K562 (cell line): ENCODE data around the gene MUCL3. TPM values are rescaled to one million over a fixed set of nuclear protein-coding genes. Genes with fewer than 3 reads are reported as not detected.

Source experiments
- ATAC-seq: fragments of 200-7000 bp; cut with Tn5 transposase; 3 replicates; pipeline ENCODE4 v1.9.1; 2020; ENCODE audit warnings: moderate library complexity
- BruUV-seq: library from RNA; stranded (reverse); fragments of 400-500 nt; replicated peaks from 2 replicates; lab custom pipeline; 2021; lab: Mats Ljungman, UMichigan
- CTCF ChIA-PET: fragments of 300-600 bp; formaldehyde crosslinking; extraction: SDS; loops from one replicate; lab custom pipeline; 2021; ENCODE audit warnings: low intra/inter-chr PET ratio; lab: Yijun Ruan, JAX
- POLR2A ChIA-PET: fragments of 300-600, 350-650 bp; sonication (Branson Sonifier 250); formaldehyde crosslinking; extraction: SDS; loops from one replicate; lab custom pipeline; 2021; ENCODE audit warnings: antibody characterized with exemption, inconsistent platforms; lab: Yijun Ruan, JAX
- DNase-seq, 4 experiments: peaks; one replicate each; pipeline versions ENCODE4 v3.0.0 to v3.0.0-alpha.2; 2011 to 2018; ENCODE audit warnings: low spot score in 3 of 4, mixed read lengths in 3 of 4; ENCODE audit errors: extremely low read depth in 1 of 4
- FAIRE-seq: peaks from 2 replicates; lab custom pipeline; 2011; peaks lifted over from hg19 to GRCh38; lab: Jason Lieb, UNC
- H2AFZ ChIP-seq: 2 replicates; pipeline ENCODE4 v1.6.0; 2011; ENCODE audit warnings: low read depth, low read length, control low read depth, inconsistent platforms
- H3K27ac ChIP-seq: fragments of 200-600 bp; 3 replicates; pipeline ENCODE4 v1.8.0; 2011; ENCODE audit warnings: low read depth, mild to moderate bottlenecking, control low read depth, inconsistent platforms, low read length, moderate library complexity, mixed read lengths; ENCODE audit errors: extremely low read depth
- H3K27me3 ChIP-seq, 2 experiments: fragments of 300-600 bp in 1 of 2; 2 replicates in 1 of 2; 3 replicates in 1 of 2; pipeline versions ENCODE4 v1.6.0 to v1.8.0; 2011; ENCODE audit warnings: inconsistent platforms in 2 of 2, low read length in 2 of 2, mild to moderate bottlenecking in 1 of 2, mixed read lengths in 1 of 2, moderate library complexity in 1 of 2; ENCODE audit not compliant: control insufficient read depth in 2 of 2, insufficient read depth in 2 of 2
- H3K36me3 ChIP-seq: fragments of 300-600 bp; 3 replicates; pipeline ENCODE4 v1.8.0; 2011; ENCODE audit warnings: mild to moderate bottlenecking, low read length, inconsistent platforms; ENCODE audit not compliant: control insufficient read depth, insufficient read depth
- H3K4me1 ChIP-seq, 2 experiments: fragments of 200-600 bp in 1 of 2; replicated peaks in 1 of 2; 2 replicates in 1 of 2; 3 replicates in 1 of 2; pipeline versions ENCODE4 v1.5.1 to v1.8.0; 2011; ENCODE audit warnings: inconsistent platforms in 2 of 2, low read length in 2 of 2, mild to moderate bottlenecking in 1 of 2, mixed read lengths in 1 of 2, moderate library complexity in 1 of 2; ENCODE audit not compliant: control insufficient read depth in 2 of 2, insufficient read depth in 2 of 2
- H3K4me2 ChIP-seq: 2 replicates; pipeline ENCODE4 v1.6.1; 2011; ENCODE audit warnings: low read length, control low read depth, inconsistent platforms, mixed read lengths; ENCODE audit not compliant: insufficient read depth
- H3K4me3 ChIP-seq: fragments of 200-600 bp; sonication (generic), shearing (Covaris generic); 2 replicates; pipeline ENCODE4 v1.5.1; 2016; ENCODE audit warnings: control low read depth, inconsistent platforms
- H3K79me2 ChIP-seq: fragments of 200-600 bp; 3 replicates; pipeline ENCODE4 v1.8.0; 2011; ENCODE audit warnings: low read length, inconsistent platforms; ENCODE audit not compliant: control insufficient read depth, insufficient read depth
- H3K9ac ChIP-seq, 2 experiments: 2 replicates each; pipeline versions ENCODE4 v1.6.0 to v1.6.1; 2011; ENCODE audit warnings: low read depth in 2 of 2, low read length in 2 of 2, control low read depth in 1 of 2, inconsistent platforms in 1 of 2, mild to moderate bottlenecking in 1 of 2, mixed read lengths in 1 of 2; ENCODE audit not compliant: insufficient read depth in 1 of 2
- H3K9me1 ChIP-seq: one replicate; pipeline ENCODE4 v1.6.0; 2011; ENCODE audit warnings: inconsistent platforms, mild to moderate bottlenecking, low read length, moderate library complexity; ENCODE audit not compliant: control insufficient read depth, insufficient read depth
- H3K9me3 ChIP-seq: replicated peaks from 2 replicates; pipeline ENCODE4 v1.5.1; 2011; ENCODE audit warnings: low read depth, low read length, inconsistent platforms; ENCODE audit not compliant: control insufficient read depth, insufficient read depth
- H4K20me1 ChIP-seq: replicated peaks from 2 replicates; pipeline ENCODE4 v1.6.1; 2011; ENCODE audit warnings: low read length, inconsistent platforms, mixed read lengths; ENCODE audit not compliant: control insufficient read depth, insufficient read depth
- AFF1 ChIP-seq, 2 experiments: fragments of 450-650 bp; IDR thresholded peaks; 2 replicates each; pipeline ENCODE4 v1.6.1; 2018; ENCODE audit warnings: mild to moderate bottlenecking in 2 of 2, low read depth in 1 of 2; ENCODE audit not compliant: partially characterized antibody in 2 of 2
- ARID3B ChIP-seq: fragments of 250-450 bp; sonication (Bioruptor Pico); IDR thresholded peaks from 2 replicates; pipeline ENCODE4 v1.4.0; 2020; ENCODE audit warnings: borderline replicate concordance
- BCL6 ChIP-seq: fragments of 250-450 bp; sonication (Bioruptor Pico); IDR thresholded peaks from 2 replicates; pipeline ENCODE4 v1.4.0; 2020
- RFX5 ChIP-seq: IDR thresholded peaks from 2 replicates; pipeline ENCODE4 v1.6.1; 2011; ENCODE audit warnings: low read depth, mild to moderate bottlenecking, improper control_type of control experiment, low read length
- SAFB2 ChIP-seq: fragments of 200-400 bp; formaldehyde crosslinking; IDR thresholded peaks from 2 replicates; pipeline ENCODE4 v1.6.1; 2018; ENCODE audit warnings: borderline replicate concordance, low read length, low read depth, moderate library complexity; ENCODE audit not compliant: severe bottlenecking
- SMAD4 ChIP-seq: fragments of 250-450 bp; sonication (Bioruptor Pico); conservative IDR thresholded peaks from 2 replicates; pipeline ENCODE4 v1.8.0; 2021; ENCODE audit warnings: inconsistent platforms, mild to moderate bottlenecking, moderate library complexity
- SMARCE1 ChIP-seq: fragments of 450-650 bp; IDR thresholded peaks from 2 replicates; pipeline ENCODE4 v1.7.1; 2016; ENCODE audit warnings: mild to moderate bottlenecking
- TGIF2 ChIP-seq: sonication (generic); formaldehyde crosslinking; IDR thresholded peaks from 2 replicates; pipeline ENCODE4 v1.8.1; 2022; ENCODE audit warnings: mild to moderate bottlenecking, missing genetic modification reagents, moderate library complexity
- XRCC4 ChIP-seq: IDR thresholded peaks from one replicate; pipeline ENCODE4 v1.6.1; 2011; ENCODE audit not compliant: insufficient read depth, insufficient read length; ENCODE audit errors: extremely low read depth
- ZC3H4 ChIP-seq: sonication (generic); formaldehyde crosslinking; IDR thresholded peaks from 2 replicates; pipeline ENCODE4 v1.9.0; 2021; ENCODE audit warnings: missing genetic modification reagents, borderline replicate concordance
- ZFPM2 ChIP-seq: fragments of 250-450 bp; sonication (Bioruptor Pico); IDR thresholded peaks from 2 replicates; pipeline ENCODE4 v1.5.1; 2022; ENCODE audit warnings: mild to moderate bottlenecking
- ZNF174 ChIP-seq: fragments of 250-450 bp; sonication (Bioruptor Pico); IDR thresholded peaks from 2 replicates; pipeline ENCODE4 v1.4.0; 2020; ENCODE audit warnings: mild to moderate bottlenecking
- ZNF232 ChIP-seq: sonication (generic); formaldehyde crosslinking; IDR thresholded peaks from 2 replicates; pipeline ENCODE4 v1.8.0; 2022; ENCODE audit warnings: mild to moderate bottlenecking, missing genetic modification reagents
- ZNF583 ChIP-seq: fragments of 250-450 bp; sonication (Bioruptor Pico); IDR thresholded peaks from 2 replicates; pipeline ENCODE4 v1.4.0; 2020
- ZNF655 ChIP-seq: fragments of 250-450 bp; sonication (Bioruptor Pico); IDR thresholded peaks from 2 replicates; pipeline ENCODE4 v1.5.0; 2021
- WGBS: fragments of 100-300 bp; shearing (Covaris generic); methylation state at CpG from one replicate; pipeline ENCODE4 v1.1.6; 2016; ENCODE audit warnings: low coverage, mixed read lengths; ENCODE audit not compliant: insufficient coverage; ENCODE audit errors: missing lambda C conversion rate; 5-methylcytosine and 5-hydroxymethylcytosine counted together
- in situ Hi-C: fragments of 300-500 bp; cut with MboI; formaldehyde crosslinking; loops from 4 replicates; pipeline ENCODE4 v1.15.0; 2018; ENCODE audit warnings: inconsistent platforms, mixed read lengths
- intact Hi-C: fragments of 100-400 bp; cut with micrococcal nuclease; formaldehyde crosslinking; loops from 2 replicates; pipeline ENCODE4 v1.14.2; 2022
- polyA plus RNA-seq, 8 experiments: library from polyadenylated mRNA; depleted of rRNA in 4 of 8; stranded (reverse) in 5 of 8; unstranded in 3 of 8; fragments of >200 nt; fragmentation: Nextera tagmentation in 2 of 8; fragmentation: Illumina TruSeq in 1 of 8; extraction: Ambion mirVana in 2 of 8; extraction: Trizol in 1 of 8; gene quantifications; 2 replicates each; pipeline versions ENCODE4 v1.2.1 to v1.2.3, GENCODE V29; 2011 to 2014; ENCODE audit warnings: inconsistent platforms in 1 of 8, missing spikeins in 1 of 8
- total RNA-seq, 7 experiments: library from RNA; depleted of rRNA in 6 of 7; stranded (reverse); fragments of >200 nt in 6 of 7; fragmentation: Illumina TruSeq in 2 of 7; extraction: Trizol in 2 of 7; gene quantifications; 2 replicates each; pipeline versions ENCODE4 v1.2.1 to v1.2.3, GENCODE V29; 2011 to 2021; ENCODE audit warnings: low replicate concordance in 1 of 7

The MUCL3 gene
- total and polyA plus RNA-seq, 9 of the 15 experiments (the other 6 are each of a cell fraction or from before 2014, with no cell fraction given), result 0.07 TPM; not detected in 8

- POLR2A ChIA-PET, result interaction anchor here (1.3 kb wide), 1 partner anchor 13 kb away, joined by 3 read pairs; no protein-coding TSS in a partner anchor
- in situ Hi-C loops, result no loop called here
- Histone ChIP-seq H4K20me1 (peaks cover 14% of the 10 kb centered on the region; the same call in 1 of the 2 replicates), H3K4me1 (peaks cover 8 to 11% of the 10 kb centered on the region in 2 experiments), H3K27me3 (peaks cover 29 to 66% of the 10 kb centered on the region in 2 experiments), H3K9me3 (no peaks in the 10 kb centered on the region), H3K79me2 (no peaks in the 10 kb centered on the region), H3K9ac (no peak overlapping the region)
- no TSS peak for BruUV-seq
- FAIRE-seq, result no peak
- 0% methylated on average over 2 of the region's 3 CpGs for WGBS
- CTCF ChIA-PET, result no interaction called here
- intact Hi-C loops, result no loop called here
- TF ChIP-seq ZNF583, result no peak
- no peak for TF ChIP-seq TGIF2 (CRISPR knock-in tag)
- TF ChIP-seq AFF1 (IDR thresholded peaks at IDR 0.05; ENCODE audit: low read depth in 1 of 2, partially characterized antibody in 2 of 2), result no peak
- TF ChIP-seq SMARCE1, result no peak
- no peak for TF ChIP-seq ZC3H4 (CRISPR knock-in tag)
- TF ChIP-seq ZNF655 (CRISPR knock-in tag), result no peak
- no peak for TF ChIP-seq BCL6 (CRISPR knock-in tag)
- no peak for TF ChIP-seq ZFPM2
- no peak for TF ChIP-seq ZNF232
- TF ChIP-seq RFX5, result no peak
- no peak for TF ChIP-seq ZNF174 (CRISPR knock-in tag)
- TF ChIP-seq SAFB2, result no peak
- TF ChIP-seq ARID3B (CRISPR knock-in tag), result no peak
- no peak for TF ChIP-seq XRCC4
- TF ChIP-seq SMAD4, result no peak
- TF ChIP-seq, all 486 proteins: peak for 0
- Histone ChIP-seq H3K27ac (no peak overlapping the region), H2AFZ (no peak overlapping the region), H3K4me3 (no peak overlapping the region), H3K9me1 (no peaks in the 10 kb centered on the region), H3K4me2 (no peak overlapping the region), H3K36me3 (no peaks in the 10 kb centered on the region)
- no peak for DNase-seq
- no peak for ATAC-seq
These were observed 1.3 kb upstream of the MUCL3 start for GRCh38 chr6:30939473-30939872.
